Peyer's patch (tissue), 4 donors: ENCODE data around the gene B3GAT1. TPM values are rescaled to one million over a fixed set of nuclear protein-coding genes. Genes with fewer than 3 reads are reported as not detected.

Source experiments
- DNase-seq, 3 donors: peaks; one replicate each; pipeline ENCODE4 v3.0.0-alpha.2; 2017 to 2019
- H3K27ac ChIP-seq, 4 donors: fragments of 200-600 bp; sonication (generic); one replicate each; pipeline ENCODE4 v1.5.1; 2016 to 2019
- H3K27me3 ChIP-seq, 2 donors: fragments of 200-600 bp; sonication (generic); one replicate each; pipeline ENCODE4 v1.5.1; 2019
- H3K36me3 ChIP-seq, 3 donors: fragments of 200-600 bp; sonication (generic); one replicate each; pipeline ENCODE4 v1.5.1; 2016 to 2019
- H3K4me1 ChIP-seq, 4 donors: fragments of 200-600 bp; sonication (generic); one replicate each; pipeline ENCODE4 v1.5.1; 2016 to 2019
- H3K4me3 ChIP-seq, 4 donors: fragments of 200-600 bp; sonication (generic); 1 replicate in 3 of 4; 2 replicates in 1 of 4; pipeline ENCODE4 v1.5.1; 2016 to 2019; ENCODE audit warnings: mild to moderate bottlenecking in 1 of 4
- H3K9me3 ChIP-seq, 4 donors: fragments of 200-600 bp; sonication (generic); one replicate each; pipeline ENCODE4 v1.5.1; 2016 to 2019; ENCODE audit warnings: mild to moderate bottlenecking in 1 of 4
- POLR2A ChIP-seq, 2 donors: fragments of 450-650 bp; IDR thresholded peaks; one replicate each; pipeline ENCODE4 v1.5.1; 2017; ENCODE audit warnings: antibody characterized with exemption in 2 of 2, mild to moderate bottlenecking in 2 of 2, moderate library complexity in 2 of 2
- total RNA-seq, 4 donors: library from RNA; depleted of rRNA; stranded (reverse); fragments of >200 nt; gene quantifications; one replicate each; pipeline ENCODE4 v1.1.0, GENCODE V29; 2016
- TF ChIP-seq, protein P1 (sequence below), 6 experiments: fragments of 450-650 bp in 4 of 6; fragments of 200-600 bp in 2 of 6; sonication (generic) in 1 of 6; IDR thresholded peaks; one replicate each; pipeline ENCODE4 v1.5.1; 2017 to 2019; ENCODE audit warnings: antibody characterized with exemption in 6 of 6, mild to moderate bottlenecking in 3 of 6, moderate library complexity in 1 of 6

The B3GAT1 gene
- total RNA-seq, 4 donors from 2014 or later = 0.35 to 3.3 (median 0.54) TPM; not detected in 1

DNA sequence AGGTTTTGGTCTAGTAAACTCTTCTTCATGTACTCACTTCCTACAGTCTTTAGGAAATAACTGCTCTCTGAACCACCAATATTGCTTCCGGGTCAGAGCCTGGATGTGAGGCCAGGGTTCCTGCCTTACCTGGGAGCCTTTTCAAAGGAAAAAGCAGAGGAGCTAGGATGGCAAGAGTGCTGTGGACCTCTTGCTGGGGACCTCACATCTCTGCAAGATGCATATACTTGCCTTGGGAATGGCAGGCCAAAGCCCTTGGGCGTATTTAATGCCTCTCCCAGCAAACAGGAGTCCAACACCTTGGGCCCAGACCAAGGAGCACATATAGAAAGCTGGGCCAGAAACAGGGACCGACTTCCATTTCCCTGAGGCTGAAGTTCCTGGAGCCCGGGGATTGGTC lies 75.0 kb downstream of the B3GAT1 start:
- peaks cover 0 to 15% (median 4%) of the 10 kb centered on the region in 4 donors for H3K4me1 ChIP-seq
- H3K27ac ChIP-seq = no peak overlapping the region
- TF ChIP-seq, protein P1, sequence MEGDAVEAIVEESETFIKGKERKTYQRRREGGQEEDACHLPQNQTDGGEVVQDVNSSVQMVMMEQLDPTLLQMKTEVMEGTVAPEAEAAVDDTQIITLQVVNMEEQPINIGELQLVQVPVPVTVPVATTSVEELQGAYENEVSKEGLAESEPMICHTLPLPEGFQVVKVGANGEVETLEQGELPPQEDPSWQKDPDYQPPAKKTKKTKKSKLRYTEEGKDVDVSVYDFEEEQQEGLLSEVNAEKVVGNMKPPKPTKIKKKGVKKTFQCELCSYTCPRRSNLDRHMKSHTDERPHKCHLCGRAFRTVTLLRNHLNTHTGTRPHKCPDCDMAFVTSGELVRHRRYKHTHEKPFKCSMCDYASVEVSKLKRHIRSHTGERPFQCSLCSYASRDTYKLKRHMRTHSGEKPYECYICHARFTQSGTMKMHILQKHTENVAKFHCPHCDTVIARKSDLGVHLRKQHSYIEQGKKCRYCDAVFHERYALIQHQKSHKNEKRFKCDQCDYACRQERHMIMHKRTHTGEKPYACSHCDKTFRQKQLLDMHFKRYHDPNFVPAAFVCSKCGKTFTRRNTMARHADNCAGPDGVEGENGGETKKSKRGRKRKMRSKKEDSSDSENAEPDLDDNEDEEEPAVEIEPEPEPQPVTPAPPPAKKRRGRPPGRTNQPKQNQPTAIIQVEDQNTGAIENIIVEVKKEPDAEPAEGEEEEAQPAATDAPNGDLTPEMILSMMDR (IDR thresholded peaks at IDR 0.05) = no peak
- no peak for TF ChIP-seq POLR2A (IDR thresholded peaks at IDR 0.05)
- H3K36me3 ChIP-seq = no peaks in the 10 kb centered on the region
- H3K9me3 ChIP-seq = no peaks in the 10 kb centered on the region
- H3K27me3 ChIP-seq = no peaks in the 10 kb centered on the region
- H3K4me3 ChIP-seq = no peak overlapping the region
- DNase-seq = no peak

GRCh38 chr11:134334796-134335571 lies 77.1 kb downstream of the B3GAT1 start:
- no peaks in the 10 kb centered on the region for H3K36me3 ChIP-seq
- H3K4me1 ChIP-seq = peaks cover 0 to 16% (median 5%) of the 10 kb centered on the region in 4 donors
- H3K4me3 ChIP-seq = no peak overlapping the region
- H3K27me3 ChIP-seq = no peaks in the 10 kb centered on the region
- TF ChIP-seq, protein P1 (IDR thresholded peaks at IDR 0.05) = no peak
- TF ChIP-seq POLR2A (IDR thresholded peaks at IDR 0.05) = no peak
- no peak for DNase-seq
- H3K9me3 ChIP-seq = no peaks in the 10 kb centered on the region
- H3K27ac ChIP-seq = no peak overlapping the region

- TF ChIP-seq, protein P1 (IDR thresholded peaks at IDR 0.05) = no peak
- H3K27ac ChIP-seq = no peak overlapping the region
- DNase-seq = no peak
- no peaks in the 10 kb centered on the region for H3K36me3 ChIP-seq
- no peak overlapping the region for H3K4me3 ChIP-seq
- no peaks in the 10 kb centered on the region for H3K9me3 ChIP-seq
- peaks cover 0 to 16% (median 5%) of the 10 kb centered on the region in 4 donors for H3K4me1 ChIP-seq
- H3K27me3 ChIP-seq = no peaks in the 10 kb centered on the region
Observed at GRCh38 chr11:134333946-134334345, 78.1 kb downstream of the B3GAT1 start.

DNA sequence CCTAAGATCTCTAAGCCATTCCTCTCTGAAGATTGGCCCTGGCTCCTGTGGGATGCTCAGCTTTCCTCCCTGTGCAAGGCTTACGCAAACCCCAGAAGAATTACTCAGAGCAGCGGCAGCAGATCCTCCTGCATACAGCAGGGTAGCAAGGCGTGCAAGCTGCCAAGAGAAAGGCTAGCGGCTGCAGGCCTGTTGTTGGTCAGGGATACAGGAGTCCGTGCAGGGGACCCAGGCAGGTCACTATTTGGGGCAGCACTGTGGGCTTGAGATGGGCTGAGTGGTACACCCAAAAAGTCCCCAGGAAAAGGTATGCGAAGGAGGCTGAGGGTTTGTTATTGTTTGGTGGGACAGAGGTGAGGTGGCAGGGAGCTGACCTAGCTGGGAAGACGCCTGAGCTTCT lies 78.7 kb downstream of the B3GAT1 start:
- no peak overlapping the region for H3K27ac ChIP-seq
- peaks cover 0 to 16% (median 5%) of the 10 kb centered on the region in 4 donors for H3K4me1 ChIP-seq
- no peaks in the 10 kb centered on the region for H3K36me3 ChIP-seq
- no peak overlapping the region for H3K4me3 ChIP-seq
- TF ChIP-seq, protein P1 (IDR thresholded peaks at IDR 0.05) = no peak
- no peak for TF ChIP-seq POLR2A (IDR thresholded peaks at IDR 0.05)
- no peak for DNase-seq
- H3K27me3 ChIP-seq = no peaks in the 10 kb centered on the region
- H3K9me3 ChIP-seq = no peaks in the 10 kb centered on the region

- no peaks in the 10 kb centered on the region for H3K36me3 ChIP-seq
- DNase-seq = no peak
- H3K27me3 ChIP-seq = no peaks in the 10 kb centered on the region
- peak overlapping the region in 2 of 4 donors; percentile 60 to 78 for H3K4me3 ChIP-seq
- H3K4me1 ChIP-seq = peaks cover 0 to 16% (median 5%) of the 10 kb centered on the region in 4 donors
- H3K27ac ChIP-seq = no peak overlapping the region
- TF ChIP-seq, protein P1 (IDR thresholded peaks at IDR 0.05) = no peak
- no peak for TF ChIP-seq POLR2A (IDR thresholded peaks at IDR 0.05)
- H3K9me3 ChIP-seq = no peaks in the 10 kb centered on the region
Observed at GRCh38 chr11:134332782-134333181, 79.3 kb downstream of the B3GAT1 start.
